Kidney epithelial cell (primary cell): Measurements from ENCODE around the gene RP2. TPM values are rescaled to one million over a fixed set of nuclear protein-coding genes. Genes with fewer than 3 reads are reported as not detected.

Experiments
- DNase-seq: peaks from one replicate; pipeline ENCODE4 v3.0.0-alpha.2; 2010; ENCODE audit warnings: low read depth
- H3K27me3 ChIP-seq: 2 replicates; pipeline ENCODE4 v1.6.0; 2011; ENCODE audit warnings: low read length; ENCODE audit not compliant: control insufficient read depth, insufficient read depth
- H3K36me3 ChIP-seq: 2 replicates; pipeline ENCODE4 v1.5.1; 2011; ENCODE audit warnings: low read length; ENCODE audit not compliant: control insufficient read depth, insufficient read depth
- H3K4me3 ChIP-seq: 2 replicates; pipeline ENCODE4 v1.5.1; 2011; ENCODE audit warnings: low read depth, mild to moderate bottlenecking, control low read depth, low read length
- CTCF ChIP-seq: IDR thresholded peaks from 2 replicates; pipeline ENCODE4 v1.5.1; 2011; ENCODE audit warnings: mild to moderate bottlenecking, moderate library complexity, low read length, control low read depth, inconsistent platforms; ENCODE audit not compliant: insufficient read depth, poor library complexity, severe bottlenecking
- total RNA-seq: library from RNA; depleted of rRNA; stranded (reverse); fragments of >200 nt; gene quantifications from 2 replicates; pipeline ENCODE4 v1.2.3, GENCODE V29; 2015

Gene RP2
- total RNA-seq = 15.3 and 15.6 TPM in 2 replicates

- no peak for TF ChIP-seq CTCF
- no peaks in the 10 kb centered on the region for H3K36me3 ChIP-seq
- H3K27me3 ChIP-seq = no peaks in the 10 kb centered on the region
- peak within 1 kb of the TSS; percentile 83 for H3K4me3 ChIP-seq
- peak; percentile 63 for DNase-seq
These were observed at the start of gene RP2 for GRCh38 chrX:46836701-46837557. RP2 (plus strand) TSS chrX:46837043; CDS start chrX:46837101, 58 bp downstream.

- Histone ChIP-seq H3K27me3 (no peaks in the 10 kb centered on the region), H3K4me3 (no peak overlapping the region), H3K36me3 (no peaks in the 10 kb centered on the region)
- no peak for DNase-seq
- no peak for TF ChIP-seq CTCF
These were observed 47.9 kb upstream of the RP2 start for GRCh38 chrX:46788902-46789301.

GRCh38 chrX:46791927-46792809 is 44.7 kb upstream of the RP2 start:
- peak; percentile 72 for DNase-seq
- no peaks in the 10 kb centered on the region for H3K27me3 ChIP-seq
- no peak for TF ChIP-seq CTCF
- H3K4me3 ChIP-seq = no peak overlapping the region
- no peaks in the 10 kb centered on the region for H3K36me3 ChIP-seq

- DNase-seq = no peak
- H3K36me3 ChIP-seq = no peaks in the 10 kb centered on the region
- H3K4me3 ChIP-seq = no peak overlapping the region
- no peaks in the 10 kb centered on the region for H3K27me3 ChIP-seq
- no peak for TF ChIP-seq CTCF
These were observed 44.0 kb upstream of the RP2 start for GRCh38 chrX:46792810-46793188.

GRCh38 chrX:46793386-46794143 is 43.3 kb upstream of the RP2 start:
- Histone ChIP-seq H3K36me3 (no peaks in the 10 kb centered on the region), H3K27me3 (no peaks in the 10 kb centered on the region), H3K4me3 (no peak overlapping the region)
- no peak for DNase-seq
- TF ChIP-seq CTCF = no peak
